ENCODE data around the gene COL6A2. TPM values are rescaled to one million over a fixed set of nuclear protein-coding genes. Genes with fewer than 3 reads are reported as not detected.

Gene COL6A2
- total RNA-seq, 1 experiment from 2014 or later: 129 TPM

DNA sequence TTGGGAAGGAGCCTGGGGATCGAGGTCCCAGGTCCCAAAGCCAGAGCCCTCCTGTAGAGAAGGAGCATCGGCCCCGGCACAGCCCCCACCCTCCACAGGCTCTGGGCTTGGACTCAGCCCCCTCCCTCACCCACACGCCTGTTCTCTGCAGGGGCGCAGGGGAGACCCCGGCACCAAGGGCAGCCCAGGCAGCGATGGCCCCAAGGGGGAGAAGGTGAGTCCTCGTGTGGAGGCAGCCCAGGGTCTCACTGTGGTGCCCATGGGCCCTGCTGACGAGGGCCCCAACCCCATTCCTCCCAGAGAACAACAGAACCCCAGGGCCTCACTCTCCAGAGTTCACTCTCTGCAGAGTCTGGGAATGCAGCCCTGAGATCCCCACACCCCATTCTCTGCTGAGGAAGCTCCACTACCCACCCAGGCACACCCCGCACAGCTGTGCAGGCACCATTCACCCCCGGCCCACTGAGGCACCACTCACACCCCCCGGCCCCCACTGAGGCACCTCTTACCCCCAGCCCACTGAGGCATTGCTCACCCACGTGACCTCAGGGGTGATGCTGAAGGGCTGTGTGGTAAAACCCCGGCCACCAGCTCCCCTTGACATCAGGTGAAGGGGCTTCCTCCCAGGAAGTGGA lies 21.8 kb downstream of the COL6A2 start:
- Histone ChIP-seq H2BK15ac (ENCODE audit: low read depth, low read length) (no peak overlapping the region), H3K18ac (ENCODE audit: insufficient read length, low read depth, low read length) (no peak overlapping the region), H4K5ac (ENCODE audit: insufficient read length, low read depth, low read length) (no peak overlapping the region), H3K23me2 (ENCODE audit: insufficient read length, low read depth, low read length, poor library complexity, severe bottlenecking) (no peaks in the 10 kb centered on the region), H3K56ac (ENCODE audit: insufficient read length, low read depth, low read length) (no peak overlapping the region), H3K9ac (ENCODE audit: extremely low read depth, insufficient read length, low read length) (no peak overlapping the region), H2BK120ac (ENCODE audit: low read depth, low read length, poor library complexity, severe bottlenecking) (no peak overlapping the region), H3K9me3 (ENCODE audit: control insufficient read depth, low read depth, low read length) (no peaks in the 10 kb centered on the region), H4K8ac (replicated peaks; ENCODE audit: insufficient read length, low read depth, low read length) (no peak overlapping the region), H2BK12ac (ENCODE audit: insufficient read length, low read depth, low read length) (no peak overlapping the region), H2AFZ (ENCODE audit: low read length) (no peak overlapping the region), H3K4me2 (ENCODE audit: insufficient read depth, insufficient read length, low read length) (no peak overlapping the region), H3K4me1 (ENCODE audit: insufficient read depth, low read length) (no peaks in the 10 kb centered on the region), H4K91ac (ENCODE audit: insufficient read length, low read depth, low read length) (no peak overlapping the region), H3K23ac (ENCODE audit: insufficient read length, low read depth, low read length) (no peak overlapping the region), H3K79me2 (ENCODE audit: insufficient read depth, low read length) (no peaks in the 10 kb centered on the region), H2BK5ac (ENCODE audit: insufficient read length, low read length) (no peak overlapping the region), H2AK5ac (ENCODE audit: insufficient read length, low read length) (no peak overlapping the region), H2BK20ac (ENCODE audit: low read depth, low read length, poor library complexity, severe bottlenecking) (no peak overlapping the region), H3K27me3 (ENCODE audit: insufficient read depth, low read length) (no peaks in the 10 kb centered on the region), H3K4ac (ENCODE audit: low read depth, low read length) (no peak overlapping the region), H3K27ac (ENCODE audit: insufficient read length, low read depth, low read length) (no peak overlapping the region), H3T11ph (ENCODE audit: low read length) (no peak overlapping the region), H3K14ac (ENCODE audit: insufficient read depth, low read length) (no peak overlapping the region), H4K20me1 (ENCODE audit: control insufficient read depth, insufficient read depth, insufficient read length) (no peaks in the 10 kb centered on the region), H3K79me1 (ENCODE audit: insufficient read depth, low read depth, low read length, poor library complexity, severe bottlenecking) (no peaks in the 10 kb centered on the region)
- H3K36me3 Mint-ChIP-seq (ENCODE audit: insufficient read depth in 1 of 3, low read depth in 3 of 3): peaks cover 14 to 49% (median 15%) of the 10 kb centered on the region in 3 experiments
- H3K27me3 Mint-ChIP-seq (ENCODE audit: low read depth): no peaks in the 10 kb centered on the region
- 0 out of 7 replicates have a peak overlapping the region, but pooled peaks of 1 of the 3 experiments have one; percentile 23 for H3K27ac Mint-ChIP-seq
- H3K4me3 Mint-ChIP-seq: no peak overlapping the region
- no peaks in the 10 kb centered on the region for H3K4me1 Mint-ChIP-seq
- peaks cover 0 to 6% of the 10 kb centered on the region in 2 experiments; a peak in 1 of 5 replicates for H3K9me3 Mint-ChIP-seq
- no peak for DNase-seq
- WGBS (ENCODE audit: extremely low coverage, insufficient read length, low lambda C conversion rate): no CpG with 5 or more reads among the region's 14 CpGs
- TF ChIP-seq, protein P1, sequence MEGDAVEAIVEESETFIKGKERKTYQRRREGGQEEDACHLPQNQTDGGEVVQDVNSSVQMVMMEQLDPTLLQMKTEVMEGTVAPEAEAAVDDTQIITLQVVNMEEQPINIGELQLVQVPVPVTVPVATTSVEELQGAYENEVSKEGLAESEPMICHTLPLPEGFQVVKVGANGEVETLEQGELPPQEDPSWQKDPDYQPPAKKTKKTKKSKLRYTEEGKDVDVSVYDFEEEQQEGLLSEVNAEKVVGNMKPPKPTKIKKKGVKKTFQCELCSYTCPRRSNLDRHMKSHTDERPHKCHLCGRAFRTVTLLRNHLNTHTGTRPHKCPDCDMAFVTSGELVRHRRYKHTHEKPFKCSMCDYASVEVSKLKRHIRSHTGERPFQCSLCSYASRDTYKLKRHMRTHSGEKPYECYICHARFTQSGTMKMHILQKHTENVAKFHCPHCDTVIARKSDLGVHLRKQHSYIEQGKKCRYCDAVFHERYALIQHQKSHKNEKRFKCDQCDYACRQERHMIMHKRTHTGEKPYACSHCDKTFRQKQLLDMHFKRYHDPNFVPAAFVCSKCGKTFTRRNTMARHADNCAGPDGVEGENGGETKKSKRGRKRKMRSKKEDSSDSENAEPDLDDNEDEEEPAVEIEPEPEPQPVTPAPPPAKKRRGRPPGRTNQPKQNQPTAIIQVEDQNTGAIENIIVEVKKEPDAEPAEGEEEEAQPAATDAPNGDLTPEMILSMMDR (conservative IDR thresholded peaks at IDR 0.05): no peak

Measured in H9 (cell line).